Liver (tissue), 9 donors: ENCODE results near the gene PCDH10. TPM values are rescaled to one million over a fixed set of nuclear protein-coding genes. Genes with fewer than 3 reads are reported as not detected.

Experiments used
- DNase-seq: peaks from one replicate; pipeline ENCODE4 v3.0.0-alpha.2; 2017; ENCODE audit warnings: low spot score
- H3K27ac ChIP-seq, 2 donors: one replicate each; pipeline ENCODE4 v1.7.0; 2013; ENCODE audit warnings: inconsistent platforms in 2 of 2, low read length in 2 of 2, control low read depth in 1 of 2, low read depth in 1 of 2, mild to moderate bottlenecking in 1 of 2
- H3K27me3 ChIP-seq, 4 donors: one replicate each; pipeline versions ENCODE4 v1.6.1 to v1.7.0; 2013; ENCODE audit warnings: low read length in 3 of 4, inconsistent platforms in 1 of 4, mild to moderate bottlenecking in 1 of 4, moderate library complexity in 1 of 4; ENCODE audit not compliant: control insufficient read depth in 4 of 4, insufficient read depth in 4 of 4
- H3K36me3 ChIP-seq, 4 donors: one replicate each; pipeline versions ENCODE4 v1.6.1 to v1.7.0; 2013; ENCODE audit warnings: low read length in 3 of 4, mild to moderate bottlenecking in 3 of 4, low read depth in 1 of 4, moderate library complexity in 1 of 4; ENCODE audit not compliant: control insufficient read depth in 4 of 4, insufficient read depth in 3 of 4
- H3K4me1 ChIP-seq, 4 donors: one replicate each; pipeline versions ENCODE4 v1.6.1 to v1.7.0; 2013; ENCODE audit warnings: low read length in 3 of 4, mild to moderate bottlenecking in 3 of 4, moderate library complexity in 1 of 4; ENCODE audit not compliant: control insufficient read depth in 4 of 4, insufficient read depth in 4 of 4
- H3K4me3 ChIP-seq, 3 donors: one replicate each; pipeline versions ENCODE4 v1.6.1 to v1.7.0; 2013; ENCODE audit warnings: low read length in 3 of 3, control low read depth in 1 of 3, low read depth in 1 of 3, mild to moderate bottlenecking in 1 of 3
- H3K9ac ChIP-seq, 2 donors: one replicate each; pipeline ENCODE4 v1.7.0; 2013; ENCODE audit warnings: low read length in 2 of 2, mild to moderate bottlenecking in 2 of 2, moderate library complexity in 2 of 2, control low read depth in 1 of 2, low read depth in 1 of 2
- H3K9me3 ChIP-seq, 4 donors: one replicate each; pipeline versions ENCODE4 v1.6.1 to v1.7.0; 2013; ENCODE audit warnings: low read length in 3 of 4; ENCODE audit not compliant: control insufficient read depth in 4 of 4
- EGR1 ChIP-seq, 2 donors: IDR thresholded peaks; 2 replicates each; pipeline ENCODE4 v1.6.1; 2016 to 2018; ENCODE audit warnings: antibody characterized with exemption in 2 of 2, low read depth in 2 of 2
- GABPA ChIP-seq, 2 donors: IDR thresholded peaks in 1 of 2; conservative IDR thresholded peaks in 1 of 2; 2 replicates each; pipeline ENCODE4 v1.6.1; 2016; ENCODE audit warnings: antibody characterized with exemption in 2 of 2, mild to moderate bottlenecking in 1 of 2, moderate library complexity in 1 of 2
- HNF4A ChIP-seq, 2 donors: conservative IDR thresholded peaks; 2 replicates each; pipeline ENCODE4 v1.6.1; 2016; ENCODE audit warnings: antibody characterized with exemption in 2 of 2, mild to moderate bottlenecking in 2 of 2
- HNF4G ChIP-seq: IDR thresholded peaks from 2 replicates; pipeline ENCODE4 v1.6.1; 2016; ENCODE audit warnings: antibody characterized with exemption
- JUND ChIP-seq, 2 donors: IDR thresholded peaks; 2 replicates each; pipeline ENCODE4 v1.6.1; 2016; ENCODE audit warnings: antibody characterized with exemption in 2 of 2
- NR2F2 ChIP-seq: IDR thresholded peaks from 2 replicates; pipeline ENCODE4 v1.6.1; 2016; ENCODE audit warnings: antibody characterized with exemption
- RAD21 ChIP-seq, 2 donors: IDR thresholded peaks; 2 replicates each; pipeline ENCODE4 v1.6.1; 2016; ENCODE audit warnings: antibody characterized with exemption in 2 of 2, mild to moderate bottlenecking in 2 of 2
- RXRA ChIP-seq, 2 donors: IDR thresholded peaks; 2 replicates each; pipeline ENCODE4 v1.6.1; 2017 to 2018; ENCODE audit warnings: antibody characterized with exemption in 2 of 2, mild to moderate bottlenecking in 1 of 2
- YY1 ChIP-seq: IDR thresholded peaks from 2 replicates; pipeline ENCODE4 v1.6.1; 2016; ENCODE audit warnings: antibody characterized with exemption, mild to moderate bottlenecking
- WGBS: extraction: QIAGEN DNeasy Blood & Tissue Kit; methylation state at CpG from one replicate; pipeline ENCODE4 v1.1.7; 2013; 5-methylcytosine and 5-hydroxymethylcytosine counted together
- polyA plus RNA-seq, 2 donors: library from polyadenylated mRNA; stranded (reverse) in 1 of 2; unstranded in 1 of 2; fragments of 200-250 nt in 1 of 2; fragments of >200 nt in 1 of 2; fragmentation: Nextera tagmentation in 1 of 2; extraction: Ambion mirVana in 1 of 2; gene quantifications; one replicate each; pipeline versions ENCODE4 v1.2.1 to v1.2.3, GENCODE V29; 2013 to 2015
- total RNA-seq, 2 donors: library from RNA; depleted of rRNA; stranded (reverse); fragments of >200 nt; gene quantifications; one replicate each; pipeline ENCODE4 v1.2.3, GENCODE V29; 2014
- TF ChIP-seq, protein P1 (sequence below): IDR thresholded peaks from 2 replicates; pipeline ENCODE4 v1.6.1; 2016; ENCODE audit warnings: antibody characterized with exemption
- TF ChIP-seq, protein P2 (sequence below): IDR thresholded peaks from 2 replicates; pipeline ENCODE4 v1.6.1; 2016; ENCODE audit warnings: antibody characterized with exemption, mild to moderate bottlenecking
- TF ChIP-seq, protein P3 (sequence below): IDR thresholded peaks from 2 replicates; pipeline ENCODE4 v1.6.1; 2016; ENCODE audit warnings: antibody characterized with exemption
- TF ChIP-seq, protein P4 (sequence below): fragments of 150-350 bp; IDR thresholded peaks from 2 replicates; pipeline ENCODE4 v1.5.1; 2017; ENCODE audit warnings: improper control_type of control experiment, low read depth, low read length; ENCODE audit not compliant: missing input control
- donor health status: healthy.
- donor health status: healthy.
- donor health status: healthy.
- donor health status: healthy.
- donor health status: healthy.

Gene PCDH10
- total and polyA plus RNA-seq, 4 donors: under 0.01 to 0.09 (median 0.05) TPM; not detected in 1

DNA sequence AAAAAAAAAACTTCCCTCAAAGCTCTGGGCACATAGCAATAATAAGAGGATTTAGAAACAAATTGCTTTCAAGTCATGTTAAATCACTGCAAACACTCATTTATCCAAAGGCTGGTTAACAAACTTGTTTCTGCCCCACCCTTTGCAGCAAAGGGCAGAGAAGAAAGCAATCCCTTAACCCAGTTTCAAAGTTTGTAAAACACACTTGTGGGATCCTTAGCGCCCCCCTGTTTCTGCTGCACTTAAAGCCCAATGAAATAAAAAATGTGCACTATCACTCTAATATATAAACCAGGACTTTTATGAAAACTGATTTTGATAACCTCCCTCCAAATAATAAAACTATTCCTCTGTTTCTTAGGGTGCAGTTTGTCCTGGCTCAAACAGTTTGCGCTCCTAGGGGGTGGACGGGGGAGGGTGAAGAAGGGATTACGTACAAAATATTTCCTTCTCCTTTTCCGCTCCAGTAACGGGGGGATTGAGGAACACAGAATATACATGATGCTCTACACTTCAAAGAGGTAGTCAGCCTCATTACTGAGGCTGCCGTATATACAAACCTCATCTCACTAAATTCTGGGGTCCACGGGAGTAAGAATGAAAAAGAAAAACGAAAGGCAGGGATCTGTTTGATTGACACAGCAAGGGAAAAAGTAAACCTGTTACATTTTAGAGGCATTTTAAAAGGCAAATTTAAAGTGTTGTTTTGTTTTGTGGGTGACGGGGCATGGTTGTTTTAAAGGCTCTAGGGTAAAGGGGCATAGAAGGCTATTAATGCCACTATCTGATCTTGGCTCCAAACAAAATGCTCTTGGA, 3.1 kb upstream of the PCDH10 start:
- Histone ChIP-seq H3K9me3 (no peaks in the 10 kb centered on the region), H3K36me3 (no peaks in the 10 kb centered on the region), H3K4me1 (peaks cover 9 to 45% (median 28%) of the 10 kb centered on the region in 4 donors), H3K9ac (no peak overlapping the region), H3K27me3 (peaks cover 1 to 12% (median 6%) of the 10 kb centered on the region in 4 donors), H3K4me3 (no peak overlapping the region), H3K27ac (no peak overlapping the region)
- DNase-seq: no peak
- TF ChIP-seq HNF4G: no peak
- TF ChIP-seq, protein P1, sequence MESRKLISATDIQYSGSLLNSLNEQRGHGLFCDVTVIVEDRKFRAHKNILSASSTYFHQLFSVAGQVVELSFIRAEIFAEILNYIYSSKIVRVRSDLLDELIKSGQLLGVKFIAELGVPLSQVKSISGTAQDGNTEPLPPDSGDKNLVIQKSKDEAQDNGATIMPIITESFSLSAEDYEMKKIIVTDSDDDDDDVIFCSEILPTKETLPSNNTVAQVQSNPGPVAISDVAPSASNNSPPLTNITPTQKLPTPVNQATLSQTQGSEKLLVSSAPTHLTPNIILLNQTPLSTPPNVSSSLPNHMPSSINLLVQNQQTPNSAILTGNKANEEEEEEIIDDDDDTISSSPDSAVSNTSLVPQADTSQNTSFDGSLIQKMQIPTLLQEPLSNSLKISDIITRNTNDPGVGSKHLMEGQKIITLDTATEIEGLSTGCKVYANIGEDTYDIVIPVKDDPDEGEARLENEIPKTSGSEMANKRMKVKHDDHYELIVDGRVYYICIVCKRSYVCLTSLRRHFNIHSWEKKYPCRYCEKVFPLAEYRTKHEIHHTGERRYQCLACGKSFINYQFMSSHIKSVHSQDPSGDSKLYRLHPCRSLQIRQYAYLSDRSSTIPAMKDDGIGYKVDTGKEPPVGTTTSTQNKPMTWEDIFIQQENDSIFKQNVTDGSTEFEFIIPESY: no peak
- TF ChIP-seq, protein P2, sequence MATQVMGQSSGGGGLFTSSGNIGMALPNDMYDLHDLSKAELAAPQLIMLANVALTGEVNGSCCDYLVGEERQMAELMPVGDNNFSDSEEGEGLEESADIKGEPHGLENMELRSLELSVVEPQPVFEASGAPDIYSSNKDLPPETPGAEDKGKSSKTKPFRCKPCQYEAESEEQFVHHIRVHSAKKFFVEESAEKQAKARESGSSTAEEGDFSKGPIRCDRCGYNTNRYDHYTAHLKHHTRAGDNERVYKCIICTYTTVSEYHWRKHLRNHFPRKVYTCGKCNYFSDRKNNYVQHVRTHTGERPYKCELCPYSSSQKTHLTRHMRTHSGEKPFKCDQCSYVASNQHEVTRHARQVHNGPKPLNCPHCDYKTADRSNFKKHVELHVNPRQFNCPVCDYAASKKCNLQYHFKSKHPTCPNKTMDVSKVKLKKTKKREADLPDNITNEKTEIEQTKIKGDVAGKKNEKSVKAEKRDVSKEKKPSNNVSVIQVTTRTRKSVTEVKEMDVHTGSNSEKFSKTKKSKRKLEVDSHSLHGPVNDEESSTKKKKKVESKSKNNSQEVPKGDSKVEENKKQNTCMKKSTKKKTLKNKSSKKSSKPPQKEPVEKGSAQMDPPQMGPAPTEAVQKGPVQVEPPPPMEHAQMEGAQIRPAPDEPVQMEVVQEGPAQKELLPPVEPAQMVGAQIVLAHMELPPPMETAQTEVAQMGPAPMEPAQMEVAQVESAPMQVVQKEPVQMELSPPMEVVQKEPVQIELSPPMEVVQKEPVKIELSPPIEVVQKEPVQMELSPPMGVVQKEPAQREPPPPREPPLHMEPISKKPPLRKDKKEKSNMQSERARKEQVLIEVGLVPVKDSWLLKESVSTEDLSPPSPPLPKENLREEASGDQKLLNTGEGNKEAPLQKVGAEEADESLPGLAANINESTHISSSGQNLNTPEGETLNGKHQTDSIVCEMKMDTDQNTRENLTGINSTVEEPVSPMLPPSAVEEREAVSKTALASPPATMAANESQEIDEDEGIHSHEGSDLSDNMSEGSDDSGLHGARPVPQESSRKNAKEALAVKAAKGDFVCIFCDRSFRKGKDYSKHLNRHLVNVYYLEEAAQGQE: no peak
- no peak for TF ChIP-seq JUND (IDR thresholded peaks at IDR 0.05)
- 8% methylated on average over 10 of the region's 10 CpGs for WGBS

DNA sequence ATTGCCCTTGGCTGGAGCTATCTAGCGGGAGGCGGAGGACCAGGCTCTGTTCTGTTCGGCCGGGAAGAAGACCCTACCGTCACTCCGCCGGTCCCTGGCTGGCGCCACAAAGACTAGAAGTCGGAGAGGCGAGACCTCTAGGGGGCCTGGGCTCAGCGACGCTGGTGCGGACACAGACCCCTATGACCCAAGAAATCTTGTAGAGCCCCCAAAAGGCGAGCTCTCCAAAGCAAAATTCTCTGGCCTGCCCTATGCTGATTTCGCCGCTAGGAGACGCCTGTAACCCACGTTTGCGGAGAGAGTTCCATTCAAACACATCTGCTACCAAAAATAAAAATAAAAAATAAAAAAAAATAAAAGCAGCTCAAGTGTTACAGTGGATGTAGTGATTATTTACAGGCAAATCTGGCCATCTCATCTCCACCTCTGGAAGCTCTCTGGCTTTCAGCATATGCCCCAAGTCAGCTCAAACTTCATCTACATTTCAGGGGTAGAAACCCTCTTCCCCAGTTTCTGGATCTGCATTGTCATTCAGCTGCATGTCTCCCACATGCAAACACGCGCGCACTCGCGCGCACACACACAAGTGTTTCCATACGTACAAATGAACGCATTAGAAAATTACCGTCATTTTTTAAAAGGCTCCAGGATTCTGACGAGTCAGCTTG, 2.4 kb upstream of the PCDH10 start:
- H3K9ac ChIP-seq: no peak overlapping the region
- peak overlapping the region in 1 of 3 donors; percentile 22 for H3K4me3 ChIP-seq
- H3K9me3 ChIP-seq: no peaks in the 10 kb centered on the region
- H3K36me3 ChIP-seq: no peaks in the 10 kb centered on the region
- DNase-seq: no peak
- no peak for TF ChIP-seq EGR1 (IDR thresholded peaks at IDR 0.05; ENCODE audit: low read depth in 2 of 2)
- no peak for TF ChIP-seq YY1
- peak; percentile 75 to 78 for TF ChIP-seq RAD21 (IDR thresholded peaks at IDR 0.05)
- TF ChIP-seq, protein P3, sequence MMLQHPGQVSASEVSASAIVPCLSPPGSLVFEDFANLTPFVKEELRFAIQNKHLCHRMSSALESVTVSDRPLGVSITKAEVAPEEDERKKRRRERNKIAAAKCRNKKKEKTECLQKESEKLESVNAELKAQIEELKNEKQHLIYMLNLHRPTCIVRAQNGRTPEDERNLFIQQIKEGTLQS: no peak
- TF ChIP-seq RXRA (IDR thresholded peaks at IDR 0.05): no peak
- no peak for TF ChIP-seq NR2F2
- no peak for TF ChIP-seq HNF4G
- TF ChIP-seq, protein P4, sequence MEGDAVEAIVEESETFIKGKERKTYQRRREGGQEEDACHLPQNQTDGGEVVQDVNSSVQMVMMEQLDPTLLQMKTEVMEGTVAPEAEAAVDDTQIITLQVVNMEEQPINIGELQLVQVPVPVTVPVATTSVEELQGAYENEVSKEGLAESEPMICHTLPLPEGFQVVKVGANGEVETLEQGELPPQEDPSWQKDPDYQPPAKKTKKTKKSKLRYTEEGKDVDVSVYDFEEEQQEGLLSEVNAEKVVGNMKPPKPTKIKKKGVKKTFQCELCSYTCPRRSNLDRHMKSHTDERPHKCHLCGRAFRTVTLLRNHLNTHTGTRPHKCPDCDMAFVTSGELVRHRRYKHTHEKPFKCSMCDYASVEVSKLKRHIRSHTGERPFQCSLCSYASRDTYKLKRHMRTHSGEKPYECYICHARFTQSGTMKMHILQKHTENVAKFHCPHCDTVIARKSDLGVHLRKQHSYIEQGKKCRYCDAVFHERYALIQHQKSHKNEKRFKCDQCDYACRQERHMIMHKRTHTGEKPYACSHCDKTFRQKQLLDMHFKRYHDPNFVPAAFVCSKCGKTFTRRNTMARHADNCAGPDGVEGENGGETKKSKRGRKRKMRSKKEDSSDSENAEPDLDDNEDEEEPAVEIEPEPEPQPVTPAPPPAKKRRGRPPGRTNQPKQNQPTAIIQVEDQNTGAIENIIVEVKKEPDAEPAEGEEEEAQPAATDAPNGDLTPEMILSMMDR: peak; percentile 68
- TF ChIP-seq GABPA (IDR thresholded peaks at IDR 0.05 in 1 of 2, conservative IDR thresholded peaks at IDR 0.05 in 1 of 2): no peak
- no peak for TF ChIP-seq HNF4A (conservative IDR thresholded peaks at IDR 0.05)
- H3K27me3 ChIP-seq: peaks cover 2 to 14% (median 9%) of the 10 kb centered on the region in 4 donors
- no peak overlapping the region for H3K27ac ChIP-seq
- peaks cover 9 to 52% (median 31%) of the 10 kb centered on the region in 4 donors for H3K4me1 ChIP-seq
- 2% methylated on average over 29 of the region's 29 CpGs for WGBS
